Ovary (tissue), 9 donors: ENCODE data around the gene USP24. TPM values are rescaled to one million over a fixed set of nuclear protein-coding genes. Genes with fewer than 3 reads are reported as not detected.

Source experiments
- DNase-seq, 5 donors: peaks; one replicate each; pipeline ENCODE4 v3.0.0-alpha.2; 2019 to 2020
- H3K27ac ChIP-seq, 2 donors: fragments of 200-600 bp; one replicate each; pipeline versions ENCODE4 v1.5.1 to v1.8.0; 2019 to 2022
- H3K27me3 ChIP-seq: fragments of 200-600 bp; one replicate; pipeline ENCODE4 v1.8.0; 2022
- H3K36me3 ChIP-seq: fragments of 200-600 bp; sonication (generic); one replicate; pipeline ENCODE4 v1.5.1; 2019
- H3K4me1 ChIP-seq: one replicate; pipeline ENCODE4 v1.8.1; 2013; ENCODE audit warnings: mild to moderate bottlenecking, moderate library complexity; ENCODE audit not compliant: insufficient read depth
- H3K4me3 ChIP-seq: fragments of 200-600 bp; sonication (generic); one replicate; pipeline ENCODE4 v1.5.1; 2017
- H3K9me3 ChIP-seq, 2 donors: fragments of 200-600 bp in 1 of 2; sonication (generic) in 1 of 2; one replicate each; pipeline versions ENCODE4 v1.5.1 to v1.8.1; 2013 to 2019; ENCODE audit warnings: mild to moderate bottlenecking in 1 of 2, moderate library complexity in 1 of 2
- CTCF ChIP-seq, 3 donors: fragments of 450-650 bp in 2 of 3; fragments of 200-600 bp in 1 of 3; IDR thresholded peaks; one replicate each; pipeline versions ENCODE4 v1.5.1 to v1.8.0; 2016 to 2022; ENCODE audit warnings: antibody characterized with exemption in 3 of 3, mild to moderate bottlenecking in 1 of 3
- EP300 ChIP-seq: sonication (generic); formaldehyde crosslinking; IDR thresholded peaks from one replicate; pipeline ENCODE4 v1.6.1; 2017; ENCODE audit warnings: antibody characterized with exemption
- POLR2A ChIP-seq: fragments of 450-650 bp; IDR thresholded peaks from one replicate; pipeline ENCODE4 v1.6.1; 2017; ENCODE audit warnings: antibody characterized with exemption, mild to moderate bottlenecking, moderate library complexity
- WGBS, 3 donors: extraction: QIAGEN DNeasy Blood & Tissue Kit in 1 of 3; methylation state at CpG; one replicate each; pipeline versions ENCODE4 v1.1.5 to v1.1.7; 2013 to 2017; 5-methylcytosine and 5-hydroxymethylcytosine counted together
- intact Hi-C, 4 donors: fragments of 100-400 bp; cut with DNase I; formaldehyde crosslinking; loops; one replicate each; pipeline versions ENCODE4 v1.11.0 to v1.15.1; 2022 to 2023
- polyA plus RNA-seq, 2 donors: library from polyadenylated mRNA; stranded (reverse); fragments of 200-250 nt in 1 of 2; fragments of 350-450 nt in 1 of 2; fragmentation: Illumina TruSeq in 1 of 2; extraction: RNeasy Lipid Tissue Mini Kit (QIAGEN cat#74804) in 1 of 2; gene quantifications; one replicate each; pipeline ENCODE4 v1.2.3, GENCODE V29; 2013 to 2014
- total RNA-seq, 7 donors: library from RNA; depleted of rRNA in 2 of 7; stranded (reverse); fragments of >200 nt in 2 of 7; fragmentation: NEBNext Ultra II Directional in 3 of 7; extraction: Animal tissue kit (Norgen Biotek cat#: 25700) in 3 of 7; gene quantifications; one replicate each; pipeline versions ENCODE4 v1.1.0 to v1.2.4, GENCODE V29; 2016 to 2023
- donor health status: DM: no; HTN: no; CAD: no; lungs with moderate emphysema.
- donor health status: DM: no; HTN: no; CAD: no.
- donor health status: Bipolar disorder and iron deficiency.
- donor health status: DM: yes; HTN: yes; CAD: no.
- donor health status: DM: no; HTN: no; CAD: no.
- donor health status: DM: yes; HTN: yes; CAD: no.

The USP24 gene
- total and polyA plus RNA-seq, 9 donors, result 11.5 to 51.4 (median 33.5) TPM

GRCh38 chr1:55128418-55128995, 86.7 kb downstream of the USP24 start:
- H3K9me3 ChIP-seq, result no peaks in the 10 kb centered on the region
- H3K27me3 ChIP-seq, result no peaks in the 10 kb centered on the region
- no peak overlapping the region for H3K4me3 ChIP-seq
- H3K36me3 ChIP-seq, result no peaks in the 10 kb centered on the region
- no peak for TF ChIP-seq POLR2A
- WGBS, 3 donors, result 93 to 97% (median 94%) methylated on average over 7 of the region's 7 CpGs
- H3K27ac ChIP-seq, result no peak overlapping the region
- no peak for DNase-seq
- intact Hi-C loops, result no loop called here
- no peaks in the 10 kb centered on the region for H3K4me1 ChIP-seq

- Histone ChIP-seq H3K27me3 (no peaks in the 10 kb centered on the region), H3K27ac (no peak overlapping the region), H3K9me3 (no peaks in the 10 kb centered on the region), H3K36me3 (no peaks in the 10 kb centered on the region), H3K4me1 (no peaks in the 10 kb centered on the region), H3K4me3 (no peak overlapping the region)
- intact Hi-C loops, result no loop called here
- no peak for DNase-seq
- WGBS, 3 donors, result 94 to 99% (median 98%) methylated on average over 3 of the region's 3 CpGs
- TF ChIP-seq CTCF (IDR thresholded peaks at IDR 0.05) (no peak), EP300 (no peak), POLR2A (no peak)
These were observed 87.3 kb downstream of the USP24 start for GRCh38 chr1:55127827-55128343.

GRCh38 chr1:55124470-55124869, 90.7 kb downstream of the USP24 start:
- H3K4me1 ChIP-seq, result no peaks in the 10 kb centered on the region
- H3K27me3 ChIP-seq, result no peaks in the 10 kb centered on the region
- intact Hi-C loops, result no loop called here
- H3K4me3 ChIP-seq, result no peak overlapping the region
- no peak overlapping the region for H3K27ac ChIP-seq
- WGBS, 3 donors, result 96 to 97% (median 97%) methylated on average over 5 of the region's 5 CpGs
- DNase-seq, result no peak
- H3K36me3 ChIP-seq, result no peaks in the 10 kb centered on the region
- TF ChIP-seq EP300 (no peak), POLR2A (no peak), CTCF (IDR thresholded peaks at IDR 0.05) (no peak)
- no peaks in the 10 kb centered on the region for H3K9me3 ChIP-seq

- Histone ChIP-seq H3K27ac (no peak overlapping the region), H3K4me1 (no peaks in the 10 kb centered on the region), H3K4me3 (no peak overlapping the region), H3K27me3 (no peaks in the 10 kb centered on the region), H3K9me3 (no peaks in the 10 kb centered on the region), H3K36me3 (no peaks in the 10 kb centered on the region)
- intact Hi-C loops, result no loop called here
- 94 to 99% (median 95%) methylated on average over 5 of the region's 5 CpGs for WGBS, 3 donors
- DNase-seq, result no peak
- TF ChIP-seq EP300, result no peak
- no peak for TF ChIP-seq CTCF (IDR thresholded peaks at IDR 0.05)
- no peak for TF ChIP-seq POLR2A
These were observed 94.6 kb downstream of the USP24 start for GRCh38 chr1:55120538-55120937.

GRCh38 chr1:55118651-55119329, 96.4 kb downstream of the USP24 start:
- Histone ChIP-seq H3K27ac (no peak overlapping the region), H3K9me3 (no peaks in the 10 kb centered on the region), H3K4me1 (no peaks in the 10 kb centered on the region), H3K27me3 (no peaks in the 10 kb centered on the region), H3K4me3 (no peak overlapping the region), H3K36me3 (no peaks in the 10 kb centered on the region)
- intact Hi-C loops, result no loop called here
- 95 to 97% (median 95%) methylated on average over 5 of the region's 5 CpGs for WGBS, 3 donors
- TF ChIP-seq CTCF (IDR thresholded peaks at IDR 0.05), result no peak
- no peak for TF ChIP-seq POLR2A
- no peak for TF ChIP-seq EP300
- no peak for DNase-seq
